Measurements from ENCODE around the gene CLDN5. TPM values are rescaled to one million over a fixed set of nuclear protein-coding genes. Genes with fewer than 3 reads are reported as not detected.

CLDN5 gene
- total RNA-seq (2014; rRNA removed) (0.47 TPM in 1 of 2 replicates, not detected in the other), Bru-seq, nascent RNA (percentile 12 among the genes with signal in this experiment), BruChase-seq, experiment 1, labeled RNA remaining after a 6-hour chase (not detected), BruChase-seq, experiment 2, labeled RNA remaining after a 2-hour chase (percentile 10 among the genes with signal in this experiment)
- long read RNA-seq, result 0 reads

- POLR2A ChIA-PET (ENCODE audit: unreplicated experiment), result no interaction called here
- no peak for ATAC-seq
- no TSS peak for BruUV-seq (replicated peaks)
- Histone ChIP-seq H3K4me3 (ENCODE audit: low read length) (no peak within 1 kb of the TSS), H4K20me1 (ENCODE audit: low read length) (no peaks in the 10 kb centered on the region), H3K36me3 (ENCODE audit: low read depth, low read length) (no peaks in the 10 kb centered on the region), H3K27me3 (ENCODE audit: low read length) (no peaks in the 10 kb centered on the region), H3K4me2 (ENCODE audit: low read length) (no peak within 1 kb of the TSS), H3K9me3 (ENCODE audit: low read length) (no peaks in the 10 kb centered on the region), H3K79me2 (ENCODE audit: low read length) (no peaks in the 10 kb centered on the region), H3K9me2 (replicated peaks; ENCODE audit: low read length) (no peaks in the 10 kb centered on the region), H3K27ac (ENCODE audit: low read length) (no peak within 1 kb of the TSS), H2AFZ (ENCODE audit: low read length) (no peak within 1 kb of the TSS), H3K9ac (ENCODE audit: low read length) (no peak within 1 kb of the TSS), H3K4me1 (ENCODE audit: insufficient read depth, low read length) (peaks cover 11% of the 10 kb centered on the region), H3F3A (ENCODE audit: low read length, unreplicated experiment) (no peaks in the 10 kb centered on the region)
- CTCF ChIA-PET, result no interaction called here
- TF ChIP-seq EZH2phosphoT487 (IDR thresholded peaks at IDR 0.05; ENCODE audit: borderline replicate concordance, low read length) (no peak), EZH2 (IDR thresholded peaks at IDR 0.05; ENCODE audit: low read length, unreplicated experiment) (no peak), CTCF (conservative IDR thresholded peaks at IDR 0.05; ENCODE audit: low read depth, low read length) (no peak)
- intact Hi-C loops (cut with micrococcal nuclease), result no loop called here
- no peak for DNase-seq
Measured at GRCh38 chr22:19524170-19525115, at the start of gene CLDN5. TSS of gene CLDN5 (minus strand) at chr22:19524410. CDS start at chr22:19524255, 155 bp downstream.

- ATAC-seq (peak; percentile 51), DNase-seq (peak; percentile 71)
- H4K20me1 ChIP-seq (ENCODE audit: low read length), result no peaks in the 10 kb centered on the region
- H3F3A ChIP-seq (ENCODE audit: low read length, unreplicated experiment), result peaks cover 9% of the 10 kb centered on the region
- POLR2A ChIA-PET (ENCODE audit: unreplicated experiment), result no interaction called here
- TF ChIP-seq EZH2 (IDR thresholded peaks at IDR 0.05; ENCODE audit: low read length, unreplicated experiment) (no peak), CTCF (conservative IDR thresholded peaks at IDR 0.05; ENCODE audit: low read depth, low read length) (no peak), EZH2phosphoT487 (IDR thresholded peaks at IDR 0.05; ENCODE audit: borderline replicate concordance, low read length) (no peak)
- no peaks in the 10 kb centered on the region for H3K79me2 ChIP-seq (ENCODE audit: low read length)
- BruUV-seq (replicated peaks), result no TSS peak
- H3K9ac ChIP-seq (ENCODE audit: low read length), result peak overlapping the region; percentile 16; the same call in 1 of the 2 replicates
- H3K9me2 ChIP-seq (replicated peaks; ENCODE audit: low read length), result no peaks in the 10 kb centered on the region
- H3K36me3 ChIP-seq (ENCODE audit: low read depth, low read length), result no peaks in the 10 kb centered on the region
- H3K4me2 ChIP-seq (ENCODE audit: low read length), result peak overlapping the region; percentile 32
- intact Hi-C loops (cut with micrococcal nuclease), result loop anchor here (2.0 kb wide), 1 partner anchor 75 kb away; no protein-coding TSS in a partner anchor
- H3K27ac ChIP-seq (ENCODE audit: low read length), result peak overlapping the region; percentile 72
- CTCF ChIA-PET, result no interaction called here
- no peaks in the 10 kb centered on the region for H3K9me3 ChIP-seq (ENCODE audit: low read length)
- H3K27me3 ChIP-seq (ENCODE audit: low read length), result no peaks in the 10 kb centered on the region
- H3K4me3 ChIP-seq (ENCODE audit: low read length), result no peak overlapping the region
- H3K4me1 ChIP-seq (ENCODE audit: insufficient read depth, low read length), result peaks cover 50% of the 10 kb centered on the region
- H2AFZ ChIP-seq (ENCODE audit: low read length), result no peak overlapping the region
Measured at GRCh38 chr22:19571995-19572394, 47.8 kb upstream of the CLDN5 start.

Measured in PC-3 (cell line).